HepG2 (cell line): Measurements from ENCODE around the gene SLA2. TPM values are rescaled to one million over a fixed set of nuclear protein-coding genes. Genes with fewer than 3 reads are reported as not detected.

ENCODE experiments used
- FOXC1 ChIP-seq: sonication (generic); formaldehyde crosslinking; IDR thresholded peaks from 2 replicates; pipeline ENCODE4 v1.8.0; 2022; ENCODE audit warnings: mild to moderate bottlenecking, missing genetic modification reagents, borderline replicate concordance
- IRF1 ChIP-seq: sonication (generic); formaldehyde crosslinking; IDR thresholded peaks from 2 replicates; pipeline ENCODE4 v1.4.0; 2020; ENCODE audit warnings: low read depth, mild to moderate bottlenecking, missing genetic modification reagents
- KMT2B ChIP-seq: IDR thresholded peaks from 2 replicates; pipeline ENCODE4 v1.6.1; 2016; ENCODE audit warnings: missing genetic modification reagents, missing compliant biosample characterization
- NAIF1 ChIP-seq: sonication (generic); formaldehyde crosslinking; IDR thresholded peaks from 2 replicates; pipeline ENCODE4 v1.5.0; 2020; ENCODE audit warnings: mild to moderate bottlenecking, missing genetic modification reagents, borderline replicate concordance
- RORA ChIP-seq: sonication (generic); formaldehyde crosslinking; IDR thresholded peaks from 2 replicates; pipeline ENCODE4 v1.5.0; 2020; ENCODE audit warnings: mild to moderate bottlenecking, missing genetic modification reagents, moderate library complexity
- ZBED4 ChIP-seq: sonication (generic); formaldehyde crosslinking; IDR thresholded peaks from 2 replicates; pipeline ENCODE4 v1.4.0; 2020; ENCODE audit warnings: missing genetic modification reagents, borderline replicate concordance
- ZHX2 ChIP-seq, 2 experiments: sonication (generic) in 1 of 2; formaldehyde crosslinking in 1 of 2; IDR thresholded peaks; 2 replicates each; pipeline versions ENCODE4 v1.6.1 to v1.9.0; 2014 to 2022; ENCODE audit warnings: antibody characterized with exemption in 1 of 2, borderline replicate concordance in 1 of 2, inconsistent platforms in 1 of 2, low read depth in 1 of 2, missing genetic modification reagents in 1 of 2
- polyA plus RNA-seq, 8 experiments: library from polyadenylated mRNA; depleted of rRNA in 3 of 8; stranded (reverse) in 7 of 8; unstranded in 1 of 8; fragments of >200 nt; fragmentation: Illumina TruSeq in 4 of 8; extraction: Trizol in 4 of 8; gene quantifications; 2 replicates each; pipeline versions ENCODE4 v1.2.1 to v1.2.3, GENCODE V29; 2011 to 2016; ENCODE audit warnings: low read depth in 4 of 8, missing spikeins in 1 of 8, mixed read lengths in 1 of 8; ENCODE audit not compliant: insufficient read depth in 1 of 8
- total RNA-seq, 5 experiments: library from RNA; depleted of rRNA; stranded (reverse); fragments of >200 nt; fragmentation: Illumina TruSeq; extraction: Trizol; gene quantifications; 2 replicates each; pipeline ENCODE4 v1.2.3, GENCODE V29; 2016; ENCODE audit warnings: low read depth in 1 of 5

The SLA2 gene
- total and polyA plus RNA-seq, 2 of the 13 experiments (the other 11 are each of a cell fraction or from before 2014, with no cell fraction given): 1.6 to 3.6 TPM

GRCh38 chr20:36672991-36673390 lies 27.0 kb upstream of the SLA2 start (continued):
- TF ChIP-seq ZBED4 (CRISPR knock-in tag) (no peak), KMT2B (CRISPR knock-in tag) (no peak), IRF1 (CRISPR knock-in tag) (no peak), ZHX2 (IDR thresholded peaks at IDR 0.05; ENCODE audit: low read depth) (no peak), ZHX2 (CRISPR knock-in tag; IDR thresholded peaks at IDR 0.05; ENCODE audit: borderline replicate concordance) (no peak), RORA (CRISPR knock-in tag) (no peak), NAIF1 (CRISPR knock-in tag) (no peak), FOXC1 (CRISPR knock-in tag) (no peak)
